ENCODE data around the gene HBA1. TPM values are rescaled to one million over a fixed set of nuclear protein-coding genes. Genes with fewer than 3 reads are reported as not detected.
"Not testable (repeated sequence)": the region's sequence is repeated elsewhere in the genome, so short reads cannot be mapped to it uniquely, and the experiment has no call there.

HBA1 gene
- total and polyA plus RNA-seq, 8 donors = 0.85 to 51.7 (median 3.4) TPM

- H3K36me3 ChIP-seq = no peaks in the 10 kb centered on the region
- 78 to 85% methylated on average over 14 of the region's 14 CpGs for WGBS, 2 donors
- FAIRE-seq = no peak
- H3K4me3 ChIP-seq = no peak overlapping the region
- H3K27ac ChIP-seq = no peak overlapping the region
- H3K27me3 ChIP-seq = no peaks in the 10 kb centered on the region
- no peaks in the 10 kb centered on the region for H3K9me3 ChIP-seq
- intact Hi-C loops (cut with DNase I) = no loop called here
- no peak for ATAC-seq
- TF ChIP-seq, protein P1, sequence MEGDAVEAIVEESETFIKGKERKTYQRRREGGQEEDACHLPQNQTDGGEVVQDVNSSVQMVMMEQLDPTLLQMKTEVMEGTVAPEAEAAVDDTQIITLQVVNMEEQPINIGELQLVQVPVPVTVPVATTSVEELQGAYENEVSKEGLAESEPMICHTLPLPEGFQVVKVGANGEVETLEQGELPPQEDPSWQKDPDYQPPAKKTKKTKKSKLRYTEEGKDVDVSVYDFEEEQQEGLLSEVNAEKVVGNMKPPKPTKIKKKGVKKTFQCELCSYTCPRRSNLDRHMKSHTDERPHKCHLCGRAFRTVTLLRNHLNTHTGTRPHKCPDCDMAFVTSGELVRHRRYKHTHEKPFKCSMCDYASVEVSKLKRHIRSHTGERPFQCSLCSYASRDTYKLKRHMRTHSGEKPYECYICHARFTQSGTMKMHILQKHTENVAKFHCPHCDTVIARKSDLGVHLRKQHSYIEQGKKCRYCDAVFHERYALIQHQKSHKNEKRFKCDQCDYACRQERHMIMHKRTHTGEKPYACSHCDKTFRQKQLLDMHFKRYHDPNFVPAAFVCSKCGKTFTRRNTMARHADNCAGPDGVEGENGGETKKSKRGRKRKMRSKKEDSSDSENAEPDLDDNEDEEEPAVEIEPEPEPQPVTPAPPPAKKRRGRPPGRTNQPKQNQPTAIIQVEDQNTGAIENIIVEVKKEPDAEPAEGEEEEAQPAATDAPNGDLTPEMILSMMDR (IDR thresholded peaks at IDR 0.05) = no peak
- no peak for DNase-seq
- no peaks in the 10 kb centered on the region for H3K4me1 ChIP-seq
Observed at GRCh38 chr16:144797-145252, 31.7 kb upstream of the HBA1 start.

GRCh38 chr16:146646-147045 is 29.8 kb upstream of the HBA1 start:
- WGBS, 2 donors = 78 to 84% methylated on average over 2 of the region's 2 CpGs
- Histone ChIP-seq H3K36me3 (no peaks in the 10 kb centered on the region), H3K27ac (no peak overlapping the region), H3K4me3 (no peak overlapping the region), H3K27me3 (no peaks in the 10 kb centered on the region), H3K9me3 (no peaks in the 10 kb centered on the region), H3K4me1 (no peaks in the 10 kb centered on the region)
- intact Hi-C loops (cut with DNase I) = no loop called here
- DNase-seq = no peak
- no peak for FAIRE-seq
- ATAC-seq = no peak
- TF ChIP-seq, protein P1 (IDR thresholded peaks at IDR 0.05) = no peak

- FAIRE-seq (no peak), ATAC-seq (no peak), DNase-seq (no peak)
- Histone ChIP-seq H3K27ac (no peak overlapping the region), H3K4me3 (no peak overlapping the region), H3K27me3 (no peaks in the 10 kb centered on the region), H3K4me1 (no peaks in the 10 kb centered on the region), H3K9me3 (no peaks in the 10 kb centered on the region), H3K36me3 (no peaks in the 10 kb centered on the region)
- intact Hi-C loops (cut with DNase I) = no loop called here
- TF ChIP-seq, protein P1 (IDR thresholded peaks at IDR 0.05) = no peak
- WGBS, 2 donors = 34 to 43% methylated on average over 9 of the region's 9 CpGs
Observed at GRCh38 chr16:149024-149660, 27.3 kb upstream of the HBA1 start.

GRCh38 chr16:152141-153128 is 24.0 kb upstream of the HBA1 start, which contains the start of gene HBZ:
HBZ (plus strand) TSS chr16:152644; CDS start chr16:152910, 266 bp downstream.
- intact Hi-C loops (cut with DNase I) = no loop called here
- H3K36me3 ChIP-seq = no peaks in the 10 kb centered on the region
- 77 to 80% methylated on average over 17 of the region's 17 CpGs for WGBS, 2 donors
- H3K9me3 ChIP-seq = no peaks in the 10 kb centered on the region
- ATAC-seq = no peak
- FAIRE-seq = no peak
- no peak within 1 kb of the TSS for H3K27ac ChIP-seq
- H3K27me3 ChIP-seq = no peaks in the 10 kb centered on the region
- DNase-seq = no peak
- peaks cover 0 to 5% (median 3%) of the 10 kb centered on the region in 3 donors for H3K4me1 ChIP-seq
- TF ChIP-seq, protein P1 (IDR thresholded peaks at IDR 0.05) = no peak
- no peak within 1 kb of the TSS for H3K4me3 ChIP-seq

- 67 to 69% methylated on average over 3 to 4 of the region's 6 CpGs for WGBS, 2 donors
- H3K4me3 ChIP-seq; H3K27ac ChIP-seq; H3K9me3 ChIP-seq; H3K27me3 ChIP-seq; H3K36me3 ChIP-seq; intact Hi-C loops (cut with DNase I); DNase-seq; H3K4me1 ChIP-seq; FAIRE-seq: not testable (repeated sequence)
- ATAC-seq = peak in 3 of 4 donors; percentile 15 to 36 (median 35)
Observed at GRCh38 chr16:153129-153521, 23.4 kb upstream of the HBA1 start.

- H3K9me3 ChIP-seq; intact Hi-C loops (cut with DNase I); DNase-seq; H3K4me1 ChIP-seq; H3K4me3 ChIP-seq; H3K36me3 ChIP-seq; H3K27ac ChIP-seq; FAIRE-seq; H3K27me3 ChIP-seq: not testable (repeated sequence)
- peak in 1 of 4 donors; percentile 4 for ATAC-seq
- 7% methylated on average over 3 of the region's 74 CpGs; no CpG with 5 or more reads in 1 of the 2 donors for WGBS, 2 donors
Observed at GRCh38 chr16:153550-154216, 22.8 kb upstream of the HBA1 start.
